ENCODE measurements around the gene STK32A. TPM values are rescaled to one million over a fixed set of nuclear protein-coding genes. Genes with fewer than 3 reads are reported as not detected.

STK32A gene
- total RNA-seq, 1 experiment from 2014 or later, result 0.16 TPM

DNA sequence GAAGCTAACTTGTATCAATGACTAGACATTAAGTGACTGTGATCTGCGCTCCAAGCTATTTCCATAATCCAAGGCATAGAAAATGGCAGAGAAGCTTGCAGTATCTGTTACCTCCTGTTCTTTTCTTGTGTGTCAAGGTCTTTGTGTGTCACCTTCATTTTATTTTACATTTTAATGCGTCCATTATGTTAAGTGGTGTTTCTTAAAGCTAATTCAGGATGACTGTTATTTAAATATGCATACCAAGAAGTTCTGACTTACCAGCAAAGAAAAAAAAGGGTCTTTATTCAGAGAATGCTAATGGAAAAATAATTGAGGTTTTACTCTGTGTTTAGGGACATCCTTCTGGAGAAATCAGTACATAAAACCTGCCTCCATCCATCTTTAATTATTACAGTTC lies 52.3 kb downstream of the STK32A start:
- no peak overlapping the region for H3K27ac Mint-ChIP-seq (ENCODE audit: unreplicated experiment)
- ChIA-PET POLR2A (no interaction called here), CTCF (no interaction called here)
- intact Hi-C loops (cut with micrococcal nuclease; ENCODE audit: unreplicated experiment), result no loop called here
- H3K4me3 Mint-ChIP-seq (ENCODE audit: unreplicated experiment), result no peak overlapping the region
- DNase-seq, result no peak
- Histone ChIP-seq H3K27me3 (replicated peaks; ENCODE audit: control insufficient read depth, insufficient read depth, low read length) (no peaks in the 10 kb centered on the region), H3K4me1 (no peaks in the 10 kb centered on the region), H3K36me3 (ENCODE audit: control insufficient read depth, insufficient read depth, low read length) (no peaks in the 10 kb centered on the region), H3K4me3 (ENCODE audit: low read depth, low read length) (no peak overlapping the region), H3K9me3 (no peaks in the 10 kb centered on the region)
- no peaks in the 10 kb centered on the region for H3K36me3 Mint-ChIP-seq (ENCODE audit: insufficient read depth, unreplicated experiment)
- no TSS peak for BruUV-seq (replicated peaks)
- no peaks in the 10 kb centered on the region for H3K4me1 Mint-ChIP-seq (ENCODE audit: low read depth, unreplicated experiment)
- TF ChIP-seq, protein P1, sequence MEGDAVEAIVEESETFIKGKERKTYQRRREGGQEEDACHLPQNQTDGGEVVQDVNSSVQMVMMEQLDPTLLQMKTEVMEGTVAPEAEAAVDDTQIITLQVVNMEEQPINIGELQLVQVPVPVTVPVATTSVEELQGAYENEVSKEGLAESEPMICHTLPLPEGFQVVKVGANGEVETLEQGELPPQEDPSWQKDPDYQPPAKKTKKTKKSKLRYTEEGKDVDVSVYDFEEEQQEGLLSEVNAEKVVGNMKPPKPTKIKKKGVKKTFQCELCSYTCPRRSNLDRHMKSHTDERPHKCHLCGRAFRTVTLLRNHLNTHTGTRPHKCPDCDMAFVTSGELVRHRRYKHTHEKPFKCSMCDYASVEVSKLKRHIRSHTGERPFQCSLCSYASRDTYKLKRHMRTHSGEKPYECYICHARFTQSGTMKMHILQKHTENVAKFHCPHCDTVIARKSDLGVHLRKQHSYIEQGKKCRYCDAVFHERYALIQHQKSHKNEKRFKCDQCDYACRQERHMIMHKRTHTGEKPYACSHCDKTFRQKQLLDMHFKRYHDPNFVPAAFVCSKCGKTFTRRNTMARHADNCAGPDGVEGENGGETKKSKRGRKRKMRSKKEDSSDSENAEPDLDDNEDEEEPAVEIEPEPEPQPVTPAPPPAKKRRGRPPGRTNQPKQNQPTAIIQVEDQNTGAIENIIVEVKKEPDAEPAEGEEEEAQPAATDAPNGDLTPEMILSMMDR (IDR thresholded peaks at IDR 0.05; ENCODE audit: insufficient read depth in 1 of 2, low read depth in 1 of 2, low read length in 1 of 2, severe bottlenecking in 1 of 2, unreplicated experiment in 1 of 2), result no peak
- H3K9me3 Mint-ChIP-seq (ENCODE audit: unreplicated experiment), result no peaks in the 10 kb centered on the region
- H3K27me3 Mint-ChIP-seq (ENCODE audit: insufficient read depth, unreplicated experiment), result peaks cover 7% of the 10 kb centered on the region

DNA sequence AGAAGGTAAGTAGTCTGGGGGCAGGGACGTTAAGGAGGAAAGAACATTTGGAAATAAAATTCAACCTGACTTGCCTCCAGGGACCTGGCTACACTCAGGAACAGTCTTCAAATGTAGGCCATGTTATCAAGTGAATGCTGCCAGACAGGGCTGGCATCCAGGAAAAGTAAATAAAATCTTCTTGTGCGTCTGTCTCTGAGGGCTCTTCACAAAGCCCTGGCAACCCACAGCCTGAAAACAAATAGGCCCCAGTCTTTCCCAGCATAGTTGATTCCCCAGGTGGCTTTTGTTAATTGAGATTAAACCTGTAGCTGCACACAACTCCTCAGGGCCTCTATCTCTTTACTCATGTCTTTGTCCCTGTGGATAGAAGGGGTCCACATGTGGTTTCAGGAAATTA lies 55.4 kb downstream of the STK32A start:
- CTCF ChIA-PET, result no interaction called here
- DNase-seq, result no peak
- Histone ChIP-seq H3K4me1 (no peaks in the 10 kb centered on the region), H3K27me3 (replicated peaks; ENCODE audit: control insufficient read depth, insufficient read depth, low read length) (no peaks in the 10 kb centered on the region), H3K4me3 (ENCODE audit: low read depth, low read length) (no peak overlapping the region), H3K9me3 (no peaks in the 10 kb centered on the region), H3K36me3 (ENCODE audit: control insufficient read depth, insufficient read depth, low read length) (no peaks in the 10 kb centered on the region)
- no peaks in the 10 kb centered on the region for H3K4me1 Mint-ChIP-seq (ENCODE audit: low read depth, unreplicated experiment)
- no peaks in the 10 kb centered on the region for H3K36me3 Mint-ChIP-seq (ENCODE audit: insufficient read depth, unreplicated experiment)
- POLR2A ChIA-PET, result no interaction called here
- H3K4me3 Mint-ChIP-seq (ENCODE audit: unreplicated experiment), result no peak overlapping the region
- TF ChIP-seq, protein P1 (IDR thresholded peaks at IDR 0.05; ENCODE audit: insufficient read depth in 1 of 2, low read depth in 1 of 2, low read length in 1 of 2, severe bottlenecking in 1 of 2, unreplicated experiment in 1 of 2), result no peak
- peaks cover 12% of the 10 kb centered on the region for H3K27me3 Mint-ChIP-seq (ENCODE audit: insufficient read depth, unreplicated experiment)
- H3K9me3 Mint-ChIP-seq (ENCODE audit: unreplicated experiment), result no peaks in the 10 kb centered on the region
- intact Hi-C loops (cut with micrococcal nuclease; ENCODE audit: unreplicated experiment), result no loop called here
- H3K27ac Mint-ChIP-seq (ENCODE audit: unreplicated experiment), result no peak overlapping the region
- BruUV-seq (replicated peaks), result no TSS peak

DNA sequence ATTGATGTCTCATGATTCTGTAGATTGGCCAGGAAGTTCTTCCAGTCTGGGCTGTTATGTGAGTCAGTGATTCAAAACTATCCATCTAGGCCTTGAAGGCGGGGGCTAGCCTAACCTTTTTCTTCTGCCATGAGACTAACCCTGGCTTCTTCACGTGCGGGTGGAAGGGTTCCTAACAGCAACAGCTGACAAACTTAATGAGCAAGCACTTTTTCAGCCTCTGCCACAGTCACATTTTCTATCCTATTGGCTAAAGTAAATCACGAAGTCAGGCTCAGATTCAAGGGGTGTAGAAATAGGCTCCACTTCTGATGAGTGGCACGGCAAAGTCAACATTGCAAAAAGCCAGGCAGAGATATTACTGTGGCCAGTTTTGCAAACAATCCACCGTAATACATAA lies 68.4 kb downstream of the STK32A start:
- Mint-ChIP-seq H3K27ac (ENCODE audit: unreplicated experiment) (no peak overlapping the region), H3K4me1 (ENCODE audit: low read depth, unreplicated experiment) (no peaks in the 10 kb centered on the region), H3K9me3 (ENCODE audit: unreplicated experiment) (no peaks in the 10 kb centered on the region), H3K27me3 (ENCODE audit: insufficient read depth, unreplicated experiment) (peaks cover 2% of the 10 kb centered on the region), H3K4me3 (ENCODE audit: unreplicated experiment) (no peak overlapping the region), H3K36me3 (ENCODE audit: insufficient read depth, unreplicated experiment) (no peaks in the 10 kb centered on the region)
- no peak for DNase-seq
- Histone ChIP-seq H3K4me1 (no peaks in the 10 kb centered on the region), H3K9me3 (no peaks in the 10 kb centered on the region; the same call in 1 of the 2 replicates), H3K36me3 (ENCODE audit: control insufficient read depth, insufficient read depth, low read length) (no peaks in the 10 kb centered on the region), H3K4me3 (ENCODE audit: low read depth, low read length) (no peak overlapping the region), H3K27me3 (replicated peaks; ENCODE audit: control insufficient read depth, insufficient read depth, low read length) (no peaks in the 10 kb centered on the region)
- no TSS peak for BruUV-seq (replicated peaks)
- TF ChIP-seq, protein P1 (IDR thresholded peaks at IDR 0.05; ENCODE audit: insufficient read depth in 1 of 2, low read depth in 1 of 2, low read length in 1 of 2, severe bottlenecking in 1 of 2, unreplicated experiment in 1 of 2), result no peak
- CTCF ChIA-PET, result no interaction called here
- intact Hi-C loops (cut with micrococcal nuclease; ENCODE audit: unreplicated experiment), result no loop called here
- POLR2A ChIA-PET, result no interaction called here

Measured in Caco-2 (cell line).